HEK293T (cell line): ENCODE data around the gene HUS1B.

Source experiments
- ARNT ChIP-seq: fragments of 450-650 bp; IDR thresholded peaks from 2 replicates; pipeline ENCODE4 v1.6.1; 2017; ENCODE audit warnings: mild to moderate bottlenecking
- CTBP1 ChIP-seq: fragments of 450-650 bp; IDR thresholded peaks from 2 replicates; pipeline ENCODE4 v1.6.1; 2016; ENCODE audit warnings: borderline replicate concordance
- FOXM1 ChIP-seq: fragments of 450-650 bp; IDR thresholded peaks from 2 replicates; pipeline ENCODE4 v1.6.1; 2017; ENCODE audit warnings: mild to moderate bottlenecking, borderline replicate concordance
- HDGF ChIP-seq: fragments of 450-650 bp; IDR thresholded peaks from 2 replicates; pipeline ENCODE4 v1.6.1; 2017; ENCODE audit warnings: antibody characterized with exemption, borderline replicate concordance
- LEF1 ChIP-seq: fragments of 450-650 bp; IDR thresholded peaks from 2 replicates; pipeline ENCODE4 v1.6.1; 2017; ENCODE audit warnings: mild to moderate bottlenecking, borderline replicate concordance
- NFRKB ChIP-seq: fragments of 450-650 bp; IDR thresholded peaks from 2 replicates; pipeline ENCODE4 v1.6.1; 2016; ENCODE audit warnings: mild to moderate bottlenecking, moderate library complexity
- PKNOX1 ChIP-seq: fragments of 450-650 bp; IDR thresholded peaks from 2 replicates; pipeline ENCODE4 v1.6.1; 2016
- SP1 ChIP-seq: fragments of 450-650 bp; IDR thresholded peaks from 2 replicates; pipeline ENCODE4 v1.6.1; 2017
- SUZ12 ChIP-seq: fragments of 450-650 bp; IDR thresholded peaks from 2 replicates; pipeline ENCODE4 v1.6.1; 2016; ENCODE audit warnings: mild to moderate bottlenecking
- TARDBP ChIP-seq: fragments of 450-650 bp; IDR thresholded peaks from 2 replicates; pipeline ENCODE4 v1.6.1; 2016
- ZNF384 ChIP-seq: fragments of 450-650 bp; IDR thresholded peaks from 2 replicates; pipeline ENCODE4 v1.6.1; 2016

- TF ChIP-seq FOXM1 (no peak), ZNF384 (no peak), SUZ12 (no peak), ARNT (peak; percentile 99), NFRKB (no peak), LEF1 (0 out of 2 replicates have a peak, but pooled peaks have one; percentile 55), CTBP1 (peak; percentile 94), PKNOX1 (peak; percentile 97), TARDBP (no peak), SP1 (no peak), HDGF (no peak)
These were observed 27.0 kb upstream of the HUS1B start for GRCh38 chr6:683742-684440.
